Muscle layer of duodenum (tissue), 2 donors: Measurements from ENCODE around the gene CLIC4.
"Not testable (repeated sequence)": the region's sequence is repeated elsewhere in the genome, so short reads cannot be mapped to it uniquely, and the experiment has no call there.

Experiments used
- H3K27ac ChIP-seq: one replicate; pipeline ENCODE4 v1.7.0; 2013; ENCODE audit warnings: mild to moderate bottlenecking, low read length
- H3K27me3 ChIP-seq: one replicate; pipeline ENCODE4 v1.7.0; 2013; ENCODE audit warnings: low read depth, mild to moderate bottlenecking, control low read depth, low read length
- H3K36me3 ChIP-seq, 2 donors: one replicate each; pipeline ENCODE4 v1.7.0; 2013; ENCODE audit warnings: low read length in 2 of 2, control low read depth in 1 of 2, mild to moderate bottlenecking in 1 of 2; ENCODE audit not compliant: insufficient read depth in 2 of 2, control insufficient read depth in 1 of 2
- H3K4me1 ChIP-seq, 2 donors: one replicate each; pipeline ENCODE4 v1.7.0; 2013; ENCODE audit warnings: low read length in 2 of 2, mild to moderate bottlenecking in 2 of 2, control low read depth in 1 of 2, moderate library complexity in 1 of 2; ENCODE audit not compliant: insufficient read depth in 2 of 2, control insufficient read depth in 1 of 2
- H3K4me3 ChIP-seq, 2 donors: one replicate each; pipeline ENCODE4 v1.7.0; 2013; ENCODE audit warnings: low read length in 2 of 2, low read depth in 1 of 2, mild to moderate bottlenecking in 1 of 2
- H3K9me3 ChIP-seq, 2 donors: one replicate each; pipeline ENCODE4 v1.7.0; 2013; ENCODE audit warnings: low read length in 2 of 2, control low read depth in 1 of 2, mild to moderate bottlenecking in 1 of 2; ENCODE audit not compliant: control insufficient read depth in 1 of 2
- donor health status: healthy.

The CLIC4 gene

GRCh38 chr1:24779689-24780464 lies 34.6 kb downstream of the CLIC4 start:
- Histone ChIP-seq H3K27ac (no peak overlapping the region), H3K27me3 (no peaks in the 10 kb centered on the region), H3K4me1 (peaks cover 0 to 19% of the 10 kb centered on the region in 2 donors), H3K36me3 (no peaks in the 10 kb centered on the region), H3K9me3 (no peaks in the 10 kb centered on the region), H3K4me3 (no peak overlapping the region)

DNA sequence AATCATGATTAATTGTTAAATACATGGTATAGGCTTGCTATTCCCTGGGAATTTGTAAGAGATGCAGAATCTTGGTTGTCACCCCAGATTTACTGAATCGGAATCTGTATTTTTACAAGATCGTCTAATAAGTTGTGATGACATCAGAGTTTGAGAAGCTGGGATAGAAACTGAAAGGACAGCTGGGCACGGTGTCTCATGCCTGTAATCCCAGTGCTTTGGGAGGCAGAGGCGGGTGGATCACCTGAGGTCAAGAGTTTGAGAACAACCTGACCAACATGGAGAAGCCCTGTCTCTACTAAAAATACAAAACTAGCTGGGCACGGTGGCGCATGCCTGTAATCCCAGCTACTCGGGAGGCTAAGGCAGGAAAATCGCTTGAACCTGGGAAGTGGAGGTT lies 35.4 kb downstream of the CLIC4 start:
- peaks cover 0 to 19% of the 10 kb centered on the region in 2 donors for H3K4me1 ChIP-seq
- H3K4me3 ChIP-seq, H3K27ac ChIP-seq, H3K36me3 ChIP-seq, H3K9me3 ChIP-seq, H3K27me3 ChIP-seq: not testable (repeated sequence)

- peaks cover 0 to 24% of the 10 kb centered on the region in 2 donors for H3K4me1 ChIP-seq
- no peaks in the 10 kb centered on the region for H3K27me3 ChIP-seq
- no peak overlapping the region for H3K27ac ChIP-seq
These were observed 37.4 kb downstream of the CLIC4 start for GRCh38 chr1:24782689-24783088.

DNA sequence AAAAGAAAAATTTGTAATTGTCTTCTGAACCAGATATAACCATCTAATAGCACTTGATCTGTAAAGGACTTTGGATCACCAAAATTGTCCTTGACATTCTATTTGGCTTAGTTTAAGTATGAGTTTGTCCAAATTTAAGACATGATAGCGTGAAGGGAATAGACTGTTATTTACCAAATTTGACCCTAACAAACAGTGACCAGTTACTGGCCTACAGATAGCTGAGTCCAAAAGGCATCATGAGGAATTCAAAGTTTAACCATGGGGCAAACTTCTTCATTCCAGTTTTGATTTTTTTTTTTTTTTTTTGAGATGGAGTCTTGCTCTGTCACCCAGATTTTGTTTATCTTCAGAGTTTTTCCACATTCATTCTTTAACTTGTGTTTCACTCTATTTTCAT lies 38.5 kb downstream of the CLIC4 start:
- Histone ChIP-seq H3K4me1 (peaks cover 0 to 21% of the 10 kb centered on the region in 2 donors), H3K27ac (no peak overlapping the region), H3K36me3 (no peaks in the 10 kb centered on the region), H3K27me3 (no peaks in the 10 kb centered on the region), H3K4me3 (no peak overlapping the region), H3K9me3 (no peaks in the 10 kb centered on the region)

More at GRCh38 chr1:24782689-24783088, 37.4 kb downstream of the CLIC4 start:
- no peaks in the 10 kb centered on the region for H3K9me3 ChIP-seq
- H3K36me3 ChIP-seq = no peaks in the 10 kb centered on the region
- H3K4me3 ChIP-seq = no peak overlapping the region

DNA sequence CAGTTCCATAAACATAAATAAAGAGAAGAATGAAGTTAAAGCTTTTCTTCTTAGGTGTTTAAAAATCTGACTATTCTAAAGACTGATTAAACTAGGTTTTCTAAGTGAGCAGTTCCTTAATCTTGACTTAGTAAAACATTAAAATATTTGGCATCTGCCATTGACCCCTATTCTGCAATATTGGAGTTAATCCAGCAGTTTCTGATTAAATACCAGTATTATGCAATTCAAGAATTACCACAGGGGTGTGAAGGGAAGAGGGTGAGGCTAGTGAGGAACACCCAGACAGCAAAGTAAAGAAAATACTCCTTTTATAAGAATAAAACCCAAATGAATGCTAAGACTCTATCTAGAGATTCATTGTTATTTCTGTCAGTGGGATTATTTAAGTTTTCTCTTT lies 40.9 kb downstream of the CLIC4 start:
- H3K36me3 ChIP-seq = no peaks in the 10 kb centered on the region
- H3K27me3 ChIP-seq = no peaks in the 10 kb centered on the region
- H3K27ac ChIP-seq = no peak overlapping the region
- H3K4me1 ChIP-seq = peaks cover 0 to 9% of the 10 kb centered on the region in 2 donors
- H3K4me3 ChIP-seq = no peak overlapping the region
- H3K9me3 ChIP-seq = no peaks in the 10 kb centered on the region

- Histone ChIP-seq H3K36me3 (no peaks in the 10 kb centered on the region), H3K27me3 (no peaks in the 10 kb centered on the region), H3K9me3 (no peaks in the 10 kb centered on the region), H3K4me1 (peaks cover 0 to 12% of the 10 kb centered on the region in 2 donors), H3K27ac (no peak overlapping the region), H3K4me3 (no peak overlapping the region)
These were observed 45.2 kb downstream of the CLIC4 start for GRCh38 chr1:24790490-24790889.

DNA sequence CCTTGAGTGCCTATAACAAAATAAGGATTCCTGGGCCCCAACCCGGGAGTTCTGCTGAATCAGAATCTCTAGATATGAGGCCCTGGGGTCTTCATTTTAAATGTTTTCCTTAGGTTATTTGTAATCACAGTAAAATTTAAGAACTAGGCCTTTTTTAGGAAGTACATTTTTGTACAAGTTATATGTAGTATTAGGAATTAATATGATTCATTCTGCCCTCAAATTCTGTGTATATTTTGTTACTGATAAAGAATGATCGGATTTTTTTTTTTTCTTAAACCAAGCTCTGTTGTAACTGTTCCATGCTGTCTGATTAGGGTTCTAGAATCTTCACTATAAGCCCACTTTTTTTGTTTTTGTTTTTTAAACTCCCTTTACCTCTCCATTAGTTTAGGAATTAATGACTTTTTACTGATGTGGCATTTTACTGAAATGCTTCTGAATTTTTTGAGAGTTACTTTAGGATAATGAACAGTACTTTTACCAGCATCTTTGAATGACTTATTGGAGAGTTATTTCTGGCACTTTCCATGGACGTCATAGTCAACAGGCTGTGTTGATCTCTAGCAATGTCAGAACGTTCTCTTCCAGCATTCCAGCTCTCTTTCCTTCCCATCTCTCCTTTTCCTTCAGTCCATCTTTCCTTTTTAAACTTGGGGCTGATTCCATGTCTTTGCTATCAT lies 48.3 kb downstream of the CLIC4 start:
- H3K9me3 ChIP-seq = no peaks in the 10 kb centered on the region
- H3K27ac ChIP-seq = peak overlapping the region; percentile 61
- peaks cover 0 to 3% of the 10 kb centered on the region in 2 donors for H3K4me1 ChIP-seq

GRCh38 chr1:24794130-24794502 lies 48.9 kb downstream of the CLIC4 start:
- H3K36me3 ChIP-seq, H3K4me3 ChIP-seq, H3K4me1 ChIP-seq, H3K27me3 ChIP-seq, H3K9me3 ChIP-seq: not testable (repeated sequence)
- peak overlapping the region; percentile 39 for H3K27ac ChIP-seq

More for the DNA sequence above, 48.3 kb downstream of the CLIC4 start:
- Histone ChIP-seq H3K4me3 (no peak overlapping the region), H3K36me3 (peaks cover 4 to 8% of the 10 kb centered on the region in 2 donors), H3K27me3 (no peaks in the 10 kb centered on the region)

DNA sequence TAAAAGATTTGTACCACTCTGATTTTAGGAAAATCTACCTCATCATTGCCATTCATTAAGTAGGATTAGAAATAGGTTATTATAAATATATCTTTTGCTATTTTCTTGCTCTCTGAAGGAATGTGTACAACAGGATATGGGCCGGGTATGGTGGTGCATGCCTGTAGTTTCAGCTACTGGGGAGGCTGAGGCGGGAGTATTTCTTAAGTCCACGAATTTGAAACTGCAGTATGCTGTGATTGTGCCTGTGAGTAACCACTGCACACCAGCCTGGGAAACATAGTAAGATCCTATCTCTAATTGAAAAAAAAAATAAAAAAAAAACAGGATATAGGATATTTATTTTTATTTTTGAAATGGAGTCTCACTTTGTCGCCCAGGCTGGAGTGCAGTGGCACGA lies 50.0 kb downstream of the CLIC4 start:
- H3K4me1 ChIP-seq = peaks cover 0 to 3% of the 10 kb centered on the region in 2 donors
- H3K9me3 ChIP-seq = no peaks in the 10 kb centered on the region
- no peak overlapping the region for H3K27ac ChIP-seq
- no peak overlapping the region for H3K4me3 ChIP-seq
- no peaks in the 10 kb centered on the region for H3K27me3 ChIP-seq
- H3K36me3 ChIP-seq = peaks cover 4 to 8% of the 10 kb centered on the region in 2 donors

- peaks cover 4 to 8% of the 10 kb centered on the region in 2 donors for H3K36me3 ChIP-seq
- no peaks in the 10 kb centered on the region for H3K9me3 ChIP-seq
- no peak overlapping the region for H3K4me3 ChIP-seq
- H3K27ac ChIP-seq = no peak overlapping the region
- H3K4me1 ChIP-seq = peaks cover 0 to 7% of the 10 kb centered on the region in 2 donors
- H3K27me3 ChIP-seq = no peaks in the 10 kb centered on the region
These were observed 51.3 kb downstream of the CLIC4 start for GRCh38 chr1:24796524-24796923.

GRCh38 chr1:24799242-24799641 lies 54.0 kb downstream of the CLIC4 start:
- H3K4me3 ChIP-seq = not testable (repeated sequence)
- H3K4me1 ChIP-seq = peaks cover 0 to 13% of the 10 kb centered on the region in 2 donors

More at GRCh38 chr1:24799242-24799641, 54.0 kb downstream of the CLIC4 start:
- H3K27ac ChIP-seq, H3K9me3 ChIP-seq, H3K27me3 ChIP-seq, H3K36me3 ChIP-seq: not testable (repeated sequence)
